Measurements from ENCODE around the gene GAN. TPM values are rescaled to one million over a fixed set of nuclear protein-coding genes. Genes with fewer than 3 reads are reported as not detected.

GAN gene
- total RNA-seq, 1 donor from 2014 or later: 6.8 TPM

DNA sequence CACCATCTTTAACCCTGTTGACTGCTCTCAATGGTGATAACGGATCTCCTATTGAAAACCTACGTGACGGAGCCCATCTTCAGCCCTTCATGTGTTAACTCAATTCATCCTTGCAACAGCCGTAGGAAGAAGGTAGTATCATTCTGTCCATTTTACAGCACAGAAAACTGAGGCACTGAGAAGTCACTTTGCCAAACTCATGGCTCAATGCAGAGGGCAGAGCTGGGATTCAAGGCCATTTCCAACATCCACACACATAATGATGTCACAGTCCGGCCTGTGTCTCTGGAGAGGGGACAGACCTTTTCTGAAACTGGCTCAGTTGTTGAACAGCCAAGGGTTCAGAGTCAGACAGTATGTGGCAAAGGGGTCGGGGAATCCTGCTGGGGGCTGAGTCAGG, 77.2 kb downstream of the GAN start:
- H3K27ac ChIP-seq (ENCODE audit: low read depth, low read length): no peak overlapping the region
- no peak overlapping the region for H3K4me3 ChIP-seq (ENCODE audit: low read length in 3 of 3)
- H3K9me3 ChIP-seq (ENCODE audit: control insufficient read depth in 3 of 3, low read length in 3 of 3): no peaks in the 10 kb centered on the region
- peaks cover 3 to 12% (median 11%) of the 10 kb centered on the region in 3 donors for H3K36me3 ChIP-seq (ENCODE audit: control insufficient read depth in 3 of 3, insufficient read depth in 3 of 3, low read length in 3 of 3)
- H3K9ac ChIP-seq (ENCODE audit: low read depth in 1 of 3, low read length in 3 of 3): no peak overlapping the region
- H3K27me3 ChIP-seq (ENCODE audit: control insufficient read depth in 3 of 3, insufficient read depth in 3 of 3, low read length in 3 of 3): no peaks in the 10 kb centered on the region
- H3K4me1 ChIP-seq (ENCODE audit: control insufficient read depth in 3 of 3, insufficient read depth in 3 of 3, low read length in 3 of 3): peaks cover 0 to 4% (median 0%) of the 10 kb centered on the region in 3 donors

DNA sequence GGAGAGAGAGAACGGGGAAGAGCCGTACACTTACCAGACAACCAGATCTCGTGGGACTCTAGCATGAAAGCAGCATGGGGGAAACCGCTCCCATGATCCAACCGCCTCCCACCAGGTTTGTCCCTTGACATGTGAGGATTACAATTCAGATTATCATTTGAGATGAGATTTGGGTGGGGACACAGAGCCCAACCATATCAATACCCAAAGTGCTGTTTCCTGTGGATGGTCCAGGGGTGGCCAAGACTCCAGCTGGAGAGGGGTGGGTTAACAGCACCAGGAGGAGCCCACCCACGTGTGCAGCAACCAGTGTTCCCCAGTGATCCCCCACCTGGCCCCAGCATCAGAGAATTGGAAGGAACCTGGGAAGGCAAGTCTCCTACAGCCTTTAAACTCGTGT, 79.7 kb downstream of the GAN start:
- Histone ChIP-seq H3K4me1 (ENCODE audit: control insufficient read depth in 3 of 3, insufficient read depth in 3 of 3, low read length in 3 of 3) (peaks cover 0 to 4% (median 0%) of the 10 kb centered on the region in 3 donors), H3K4me3 (ENCODE audit: low read length in 3 of 3) (no peak overlapping the region), H3K9me3 (ENCODE audit: control insufficient read depth in 3 of 3, low read length in 3 of 3) (no peaks in the 10 kb centered on the region), H3K9ac (ENCODE audit: low read depth in 1 of 3, low read length in 3 of 3) (no peak overlapping the region), H3K36me3 (ENCODE audit: control insufficient read depth in 3 of 3, insufficient read depth in 3 of 3, low read length in 3 of 3) (peaks cover under 1 to 8% (median 7%) of the 10 kb centered on the region in 3 donors), H3K27ac (ENCODE audit: low read depth, low read length) (no peak overlapping the region), H3K27me3 (ENCODE audit: control insufficient read depth in 3 of 3, insufficient read depth in 3 of 3, low read length in 3 of 3) (no peaks in the 10 kb centered on the region)

- Histone ChIP-seq H3K27ac (ENCODE audit: low read depth, low read length) (peak overlapping the region; percentile 30), H3K27me3 (ENCODE audit: control insufficient read depth in 3 of 3, insufficient read depth in 3 of 3, low read length in 3 of 3) (no peaks in the 10 kb centered on the region), H3K36me3 (ENCODE audit: control insufficient read depth in 3 of 3, insufficient read depth in 3 of 3, low read length in 3 of 3) (peaks cover 0 to 6% (median 5%) of the 10 kb centered on the region in 3 donors), H3K4me1 (ENCODE audit: control insufficient read depth in 3 of 3, insufficient read depth in 3 of 3, low read length in 3 of 3) (peaks cover 0 to 4% (median 0%) of the 10 kb centered on the region in 3 donors), H3K9ac (ENCODE audit: low read depth in 1 of 3, low read length in 3 of 3) (no peak overlapping the region), H3K4me3 (ENCODE audit: low read length in 3 of 3) (no peak overlapping the region), H3K9me3 (ENCODE audit: control insufficient read depth in 3 of 3, low read length in 3 of 3) (peaks cover 0 to 2% (median 0%) of the 10 kb centered on the region in 3 donors)
Observed at GRCh38 chr16:81394966-81395655, 80.3 kb downstream of the GAN start.

- Histone ChIP-seq H3K27ac (ENCODE audit: low read depth, low read length) (no peak overlapping the region), H3K27me3 (ENCODE audit: control insufficient read depth in 3 of 3, insufficient read depth in 3 of 3, low read length in 3 of 3) (peaks cover 0 to 7% (median 0%) of the 10 kb centered on the region in 3 donors), H3K9me3 (ENCODE audit: control insufficient read depth in 3 of 3, low read length in 3 of 3) (peaks cover 0 to 2% (median 0%) of the 10 kb centered on the region in 3 donors), H3K36me3 (ENCODE audit: control insufficient read depth in 3 of 3, insufficient read depth in 3 of 3, low read length in 3 of 3) (no peaks in the 10 kb centered on the region), H3K9ac (ENCODE audit: low read depth in 1 of 3, low read length in 3 of 3) (no peak overlapping the region), H3K4me3 (ENCODE audit: low read length in 3 of 3) (no peak overlapping the region), H3K4me1 (ENCODE audit: control insufficient read depth in 3 of 3, insufficient read depth in 3 of 3, low read length in 3 of 3) (peaks cover 0 to 10% (median 2%) of the 10 kb centered on the region in 3 donors)
Observed at GRCh38 chr16:81397058-81397878, 82.5 kb downstream of the GAN start.

GRCh38 chr16:81397879-81398520, 83.2 kb downstream of the GAN start:
- H3K9me3 ChIP-seq (ENCODE audit: control insufficient read depth in 3 of 3, low read length in 3 of 3): peaks cover 0 to 2% (median 0%) of the 10 kb centered on the region in 3 donors
- no peak overlapping the region for H3K27ac ChIP-seq (ENCODE audit: low read depth, low read length)
- H3K4me3 ChIP-seq (ENCODE audit: low read length in 3 of 3): no peak overlapping the region
- no peaks in the 10 kb centered on the region for H3K36me3 ChIP-seq (ENCODE audit: control insufficient read depth in 3 of 3, insufficient read depth in 3 of 3, low read length in 3 of 3)
- H3K27me3 ChIP-seq (ENCODE audit: control insufficient read depth in 3 of 3, insufficient read depth in 3 of 3, low read length in 3 of 3): peaks cover 0 to 11% (median 0%) of the 10 kb centered on the region in 3 donors
- H3K4me1 ChIP-seq (ENCODE audit: control insufficient read depth in 3 of 3, insufficient read depth in 3 of 3, low read length in 3 of 3): peaks cover 0 to 10% (median 2%) of the 10 kb centered on the region in 3 donors
- H3K9ac ChIP-seq (ENCODE audit: low read depth in 1 of 3, low read length in 3 of 3): no peak overlapping the region

- peaks cover 6 to 16% (median 9%) of the 10 kb centered on the region in 3 donors for H3K4me1 ChIP-seq (ENCODE audit: control insufficient read depth in 3 of 3, insufficient read depth in 3 of 3, low read length in 3 of 3)
- peaks cover 0 to 11% (median 5%) of the 10 kb centered on the region in 3 donors for H3K27me3 ChIP-seq (ENCODE audit: control insufficient read depth in 3 of 3, insufficient read depth in 3 of 3, low read length in 3 of 3)
- peaks cover 0 to 2% (median 0%) of the 10 kb centered on the region in 3 donors for H3K9me3 ChIP-seq (ENCODE audit: control insufficient read depth in 3 of 3, low read length in 3 of 3)
- no peak overlapping the region for H3K4me3 ChIP-seq (ENCODE audit: low read length in 3 of 3)
- no peak overlapping the region for H3K27ac ChIP-seq (ENCODE audit: low read depth, low read length)
- no peak overlapping the region for H3K9ac ChIP-seq (ENCODE audit: low read depth in 1 of 3, low read length in 3 of 3)
- H3K36me3 ChIP-seq (ENCODE audit: control insufficient read depth in 3 of 3, insufficient read depth in 3 of 3, low read length in 3 of 3): no peaks in the 10 kb centered on the region
Observed at GRCh38 chr16:81399909-81400308, 85.1 kb downstream of the GAN start.

DNA sequence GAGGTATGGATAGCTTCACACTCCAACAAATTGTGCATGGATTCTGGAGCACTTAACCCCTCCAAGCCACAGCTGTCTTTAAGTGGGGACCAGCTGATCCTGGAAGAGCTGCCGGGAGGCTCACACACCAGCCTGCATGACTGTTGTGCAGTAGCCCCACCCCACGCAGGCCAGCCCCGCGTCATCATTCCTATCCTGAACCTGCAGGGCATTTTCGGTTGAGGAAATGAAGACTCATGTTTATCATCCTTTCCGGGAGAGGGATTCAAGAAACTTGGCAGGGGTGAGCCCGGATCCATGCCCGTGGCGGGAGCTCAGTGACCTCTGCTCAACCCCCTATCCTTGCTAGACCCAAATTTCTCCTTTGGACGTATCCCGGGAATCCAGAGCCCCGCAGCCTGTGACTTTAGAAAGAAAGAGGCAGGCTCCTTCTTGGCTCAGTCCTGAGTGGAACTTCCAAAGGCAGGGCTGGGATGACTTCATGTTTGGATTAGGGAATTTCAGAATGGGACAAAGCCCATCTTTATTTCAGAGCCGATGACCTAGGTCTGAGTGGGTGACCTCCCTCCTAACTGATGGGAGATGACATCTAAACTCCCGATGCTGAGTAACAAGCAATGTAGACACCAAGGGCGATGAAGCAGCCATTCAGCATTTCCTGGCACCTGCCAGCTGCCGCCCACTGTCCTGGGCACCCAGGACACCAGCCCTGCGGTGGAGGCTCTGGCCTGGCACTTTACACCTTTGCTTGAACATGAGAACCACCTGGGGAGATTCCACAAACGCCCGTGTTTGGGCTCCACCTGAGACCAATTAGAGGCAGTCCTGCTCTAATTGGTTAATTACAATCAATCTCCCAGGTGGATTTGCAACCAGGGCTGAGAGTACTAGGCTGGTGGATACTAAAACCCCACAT, 86.5 kb downstream of the GAN start:
- peak overlapping the region; percentile 37 for H3K27ac ChIP-seq (ENCODE audit: low read depth, low read length)
- no peaks in the 10 kb centered on the region for H3K36me3 ChIP-seq (ENCODE audit: control insufficient read depth in 3 of 3, insufficient read depth in 3 of 3, low read length in 3 of 3)
- no peak overlapping the region for H3K9ac ChIP-seq (ENCODE audit: low read depth in 1 of 3, low read length in 3 of 3)
- peaks cover 0 to 2% (median 0%) of the 10 kb centered on the region in 3 donors for H3K9me3 ChIP-seq (ENCODE audit: control insufficient read depth in 3 of 3, low read length in 3 of 3)
- H3K4me1 ChIP-seq (ENCODE audit: control insufficient read depth in 3 of 3, insufficient read depth in 3 of 3, low read length in 3 of 3): peaks cover 6 to 12% (median 9%) of the 10 kb centered on the region in 3 donors
- H3K27me3 ChIP-seq (ENCODE audit: control insufficient read depth in 3 of 3, insufficient read depth in 3 of 3, low read length in 3 of 3): peaks cover 0 to 11% (median 5%) of the 10 kb centered on the region in 3 donors
- no peak overlapping the region for H3K4me3 ChIP-seq (ENCODE audit: low read length in 3 of 3)

DNA sequence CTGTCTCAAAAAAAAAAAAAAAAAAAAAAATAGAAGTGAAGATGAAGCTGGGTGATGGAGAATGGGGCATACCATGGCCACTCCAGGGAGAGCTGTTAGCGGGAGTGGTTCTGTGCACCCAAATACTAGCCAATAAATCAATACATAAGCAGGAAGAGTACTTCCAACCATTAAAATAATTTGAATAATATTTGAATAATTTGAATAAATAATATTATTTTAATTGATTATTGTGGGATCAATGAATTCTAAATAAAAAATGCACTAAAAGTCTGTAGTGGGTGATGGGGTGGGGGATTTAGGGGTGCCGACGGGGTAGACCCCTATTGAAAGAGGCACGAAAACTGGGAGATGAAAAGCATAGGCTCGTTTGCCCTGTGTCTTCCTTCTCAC, 88.4 kb downstream of the GAN start:
- Histone ChIP-seq H3K4me3 (ENCODE audit: low read length in 3 of 3) (no peak overlapping the region), H3K9me3 (ENCODE audit: control insufficient read depth in 3 of 3, low read length in 3 of 3) (peaks cover 0 to 2% (median 0%) of the 10 kb centered on the region in 3 donors), H3K27ac (ENCODE audit: low read depth, low read length) (no peak overlapping the region), H3K4me1 (ENCODE audit: control insufficient read depth in 3 of 3, insufficient read depth in 3 of 3, low read length in 3 of 3) (peaks cover 6 to 11% (median 9%) of the 10 kb centered on the region in 3 donors), H3K27me3 (ENCODE audit: control insufficient read depth in 3 of 3, insufficient read depth in 3 of 3, low read length in 3 of 3) (peaks cover 0 to 11% (median 5%) of the 10 kb centered on the region in 3 donors), H3K9ac (ENCODE audit: low read depth in 1 of 3, low read length in 3 of 3) (no peak overlapping the region), H3K36me3 (ENCODE audit: control insufficient read depth in 3 of 3, insufficient read depth in 3 of 3, low read length in 3 of 3) (no peaks in the 10 kb centered on the region)
